Stimulated activated CD4-positive, alpha-beta T cell treated with anti-CD3 and anti-CD28 coated beads, Interleukin-4, amount 100 ng/mL, for 4 hours (primary cell): ENCODE results near the gene MYO3B.
"Not testable (repeated sequence)": the region's sequence is repeated elsewhere in the genome, so short reads cannot be mapped to it uniquely, and the experiment has no call there.

Experiments used
- DNase-seq, 2 experiments: peaks; one replicate each; pipeline ENCODE4 v3.0.0-alpha.2; 2020

Gene MYO3B

DNA sequence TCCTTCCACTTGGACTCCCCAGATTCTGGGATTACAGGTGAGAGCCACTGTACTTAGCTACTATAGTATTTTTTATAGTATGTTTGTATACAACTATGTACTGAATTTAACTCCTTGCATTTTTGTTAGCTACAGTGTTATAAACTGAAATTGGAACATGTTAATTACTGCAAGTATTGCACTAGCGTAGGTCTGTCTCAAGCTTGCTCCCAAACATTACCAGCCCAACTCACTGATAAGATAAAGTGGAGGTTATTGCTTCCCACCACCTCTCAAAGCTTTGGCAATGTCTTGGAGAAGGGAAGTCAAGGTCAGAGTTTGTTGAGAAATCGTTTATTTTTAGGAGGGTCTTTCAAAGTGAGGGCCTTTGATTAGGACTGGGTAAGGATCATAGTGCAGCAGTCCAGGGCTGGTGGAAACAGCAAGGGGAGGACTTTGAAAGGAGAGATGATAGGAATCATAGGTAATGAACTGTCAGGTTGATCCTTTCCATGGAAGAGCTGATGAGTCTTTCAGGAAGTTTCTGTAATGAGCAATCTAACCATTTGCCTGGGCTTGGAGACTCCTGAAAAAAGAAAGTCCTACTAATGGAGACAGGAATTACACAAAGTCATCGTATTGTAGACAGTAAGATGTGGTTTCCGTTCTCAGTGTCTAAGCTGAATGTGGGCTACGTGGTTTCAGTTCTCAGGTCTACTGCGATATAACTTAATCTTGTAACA lies 257.1 kb downstream of the MYO3B start:
- DNase-seq, result no peak

DNA sequence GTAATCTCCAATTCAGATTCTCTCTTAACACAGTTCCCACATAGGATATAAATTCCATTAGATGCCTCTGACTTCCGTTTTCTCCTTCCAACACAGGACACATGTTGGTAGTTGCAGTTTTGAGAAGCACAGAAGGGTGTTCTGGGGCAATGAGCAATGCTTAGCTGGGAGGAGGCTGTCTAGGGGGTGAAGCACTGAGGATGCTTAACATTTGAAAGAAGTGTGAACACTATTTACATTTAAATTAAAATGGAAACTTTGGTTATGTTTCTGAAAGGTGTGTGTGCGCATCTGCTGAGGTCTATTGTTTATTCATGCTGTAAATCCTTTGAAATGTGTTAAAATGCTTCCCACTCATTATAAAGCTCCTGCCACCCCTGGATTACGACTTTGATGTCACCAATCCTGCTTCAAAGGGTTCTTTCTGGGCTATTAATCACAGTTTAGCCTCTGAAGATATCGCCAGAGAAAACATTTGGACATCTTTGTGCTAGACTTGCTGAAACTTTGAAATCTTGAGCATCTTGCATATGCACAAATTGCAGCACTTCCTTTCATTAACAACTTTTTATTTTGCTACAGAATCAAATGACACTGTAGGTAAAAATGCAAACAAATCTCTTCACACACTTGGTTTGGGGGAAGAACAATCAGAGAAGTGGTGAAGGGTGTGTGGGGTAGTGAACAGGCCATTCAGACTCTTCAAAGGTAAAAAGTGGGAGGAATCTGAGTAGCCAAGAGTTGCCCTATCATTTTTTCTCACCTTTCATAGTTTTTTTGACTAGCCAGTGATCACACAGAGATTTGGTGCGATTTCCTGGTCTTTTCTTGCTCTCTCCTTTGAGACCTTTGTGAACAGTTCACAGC lies 258.4 kb downstream of the MYO3B start:
- no peak for DNase-seq

DNA sequence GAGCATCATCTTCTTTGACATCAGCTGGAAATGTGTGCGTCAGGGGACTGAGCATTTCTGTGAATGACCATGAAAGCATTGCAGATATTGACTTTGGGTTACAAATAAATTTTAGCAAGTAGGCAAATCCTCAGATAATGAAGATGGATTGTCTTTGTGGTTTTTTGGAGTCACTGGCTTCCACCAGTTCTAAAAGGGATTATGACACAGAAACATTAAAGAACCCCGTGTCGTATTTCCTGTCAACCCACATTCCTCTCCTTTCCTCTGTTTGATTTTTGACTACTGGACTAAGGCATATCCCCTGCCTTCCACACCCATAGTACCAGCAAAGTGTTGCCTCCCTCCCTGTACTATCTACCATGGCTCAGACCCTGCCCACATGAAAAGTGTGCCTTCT lies 268.1 kb downstream of the MYO3B start:
- no peak for DNase-seq

DNA sequence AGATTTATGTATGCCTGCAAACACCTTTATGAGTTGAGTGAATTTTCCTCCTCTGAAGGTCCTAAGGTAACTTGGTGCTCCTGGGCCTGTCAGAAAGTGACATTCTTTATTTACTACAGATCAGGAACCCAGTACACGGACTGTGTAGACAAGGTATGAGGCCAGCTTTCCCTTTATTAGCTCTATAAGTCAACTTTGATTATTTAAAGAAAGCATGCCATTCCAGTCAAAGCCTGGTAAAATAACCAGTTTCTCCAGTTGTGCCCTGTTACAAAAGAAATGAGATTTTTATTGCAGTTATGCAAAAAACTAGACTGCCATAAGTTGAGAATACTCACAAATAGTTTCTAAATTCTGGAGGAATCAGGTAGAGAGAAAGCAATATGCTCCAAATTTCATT lies 271.1 kb downstream of the MYO3B start:
- DNase-seq, result no peak

DNA sequence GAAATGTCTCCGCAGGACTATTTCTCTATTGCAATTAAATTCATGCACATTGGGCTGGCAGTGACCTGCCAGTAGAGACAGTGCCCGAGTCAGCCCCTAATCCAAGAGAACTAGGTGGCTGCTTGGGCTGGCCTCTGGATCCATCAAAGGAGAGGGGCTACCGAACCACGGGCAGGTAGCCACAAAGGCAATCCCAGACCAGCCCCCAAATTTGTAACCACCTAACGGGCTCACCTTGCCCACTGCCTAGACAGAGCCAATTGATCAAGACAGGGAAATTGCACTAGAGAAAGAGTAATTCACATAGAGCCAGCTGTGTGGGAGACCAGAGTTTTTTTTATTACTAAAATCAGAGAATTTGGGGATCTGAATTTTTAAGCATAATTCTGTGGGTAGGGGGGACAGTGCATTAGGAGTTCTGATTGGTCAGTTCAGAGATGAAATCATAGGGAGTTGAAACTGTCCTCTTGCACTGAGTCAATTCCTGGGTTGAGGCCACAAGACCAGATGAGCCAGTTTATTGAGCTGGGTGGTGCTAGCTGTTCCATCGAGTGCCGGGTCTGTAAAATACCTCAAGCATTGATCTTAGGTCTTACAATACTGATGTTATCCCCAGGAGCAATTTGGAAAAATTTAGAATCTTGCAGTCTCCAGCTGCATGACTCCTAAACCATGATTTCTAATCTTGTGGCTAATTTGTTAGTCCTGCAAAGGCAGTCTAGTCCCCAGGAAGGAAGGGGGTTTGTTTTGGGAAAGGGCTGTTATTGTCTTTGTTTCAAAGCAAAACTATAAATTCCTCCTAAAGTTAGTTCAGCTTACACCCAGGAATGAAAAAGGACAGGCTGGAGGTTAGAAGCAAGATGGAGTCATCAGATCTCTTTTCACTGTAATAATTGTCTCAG lies 276.8 kb downstream of the MYO3B start:
- no peak for DNase-seq

DNA sequence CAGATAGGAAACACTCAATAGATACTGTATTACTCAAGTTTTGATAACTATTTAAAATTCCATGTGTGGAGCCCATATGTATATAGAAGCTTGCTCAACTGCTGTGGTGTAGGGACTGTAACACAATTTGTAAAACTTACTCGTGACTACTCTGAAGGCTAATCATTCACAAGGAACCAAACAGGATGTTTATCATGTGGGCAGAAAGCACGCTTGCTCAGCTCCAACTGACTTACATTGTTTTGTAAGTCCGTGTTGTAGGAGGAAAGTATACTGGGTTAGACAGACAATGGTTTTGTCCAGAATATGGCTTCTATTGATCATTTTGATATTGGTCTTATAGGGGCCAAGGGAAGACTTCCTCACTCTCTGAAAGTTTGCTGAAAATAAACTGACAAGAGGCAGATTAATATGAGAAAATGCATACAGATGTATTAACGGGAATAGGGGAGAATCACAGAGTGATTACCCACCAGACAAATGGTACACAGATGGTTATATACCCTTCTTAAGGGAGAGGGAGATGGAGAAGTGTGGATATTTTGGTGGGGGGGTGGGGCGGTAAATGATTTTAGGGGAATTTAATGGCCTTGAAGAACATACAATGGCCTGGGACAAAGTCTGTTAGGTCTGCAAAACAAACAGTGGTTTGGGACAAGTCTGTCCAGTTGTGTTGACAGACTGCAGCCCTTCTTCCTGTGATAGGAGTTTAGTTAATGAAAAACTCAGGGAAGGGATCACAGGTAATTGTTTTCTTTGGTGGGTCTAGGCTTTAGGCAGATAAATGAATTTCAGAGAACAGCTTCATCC lies 277.9 kb downstream of the MYO3B start:
- no peak for DNase-seq

DNA sequence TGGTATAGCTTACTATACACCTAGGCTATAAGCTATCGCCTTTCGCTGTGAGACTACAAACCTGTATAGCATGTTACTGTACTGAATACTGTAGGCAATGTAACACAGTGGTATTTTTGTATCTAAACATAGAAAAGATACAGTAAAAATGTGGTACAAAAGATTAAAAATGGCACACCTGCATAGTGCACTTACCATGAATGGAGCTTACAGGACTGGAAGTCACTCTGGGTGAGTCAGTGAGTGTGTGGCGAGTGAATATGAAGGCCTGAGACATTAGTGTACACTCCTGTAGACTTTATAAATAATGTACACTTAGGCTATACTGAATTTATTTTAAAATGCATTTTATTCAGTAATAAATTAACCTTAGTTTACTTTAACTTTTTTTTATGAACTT lies 279.0 kb downstream of the MYO3B start:
- no peak for DNase-seq

DNA sequence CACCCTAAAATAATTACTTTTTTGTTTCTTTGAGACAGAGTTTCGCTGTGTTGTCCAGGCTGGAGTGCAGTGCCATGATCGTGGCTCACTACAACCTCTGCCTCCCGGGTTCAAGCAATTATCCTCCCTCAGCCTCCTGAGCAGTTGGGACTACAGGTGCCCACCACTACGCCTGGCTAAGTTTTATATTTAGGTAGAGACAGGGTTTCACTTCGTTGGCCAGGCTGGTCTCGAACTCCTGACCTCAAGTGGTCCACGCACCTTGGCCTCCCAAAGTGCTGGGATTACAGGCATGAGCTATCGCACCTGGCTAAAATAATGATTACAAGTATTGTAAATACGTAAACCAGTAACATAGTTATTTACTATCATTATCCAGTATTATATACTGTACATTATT lies 279.8 kb downstream of the MYO3B start:
- DNase-seq, result no peak

DNA sequence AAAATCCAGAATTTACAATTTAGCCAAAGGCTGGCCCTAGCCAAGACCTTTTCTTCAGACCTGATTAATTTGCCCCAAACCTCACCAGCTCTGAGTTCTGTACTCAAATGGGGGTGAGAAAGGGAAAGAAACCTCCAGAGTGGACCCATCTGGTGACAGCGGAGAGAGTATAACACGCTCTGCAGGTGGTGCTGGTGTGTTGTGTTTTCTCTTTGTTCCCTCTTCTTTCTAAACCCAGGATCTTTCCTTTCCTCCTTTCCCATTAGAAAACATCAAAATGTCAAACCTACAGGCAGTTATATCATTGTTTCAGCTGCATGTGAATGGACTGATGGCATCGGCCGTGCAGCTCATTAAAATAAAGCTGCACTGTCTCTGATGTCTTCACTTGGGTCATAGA lies 283.9 kb downstream of the MYO3B start:
- no peak for DNase-seq

DNA sequence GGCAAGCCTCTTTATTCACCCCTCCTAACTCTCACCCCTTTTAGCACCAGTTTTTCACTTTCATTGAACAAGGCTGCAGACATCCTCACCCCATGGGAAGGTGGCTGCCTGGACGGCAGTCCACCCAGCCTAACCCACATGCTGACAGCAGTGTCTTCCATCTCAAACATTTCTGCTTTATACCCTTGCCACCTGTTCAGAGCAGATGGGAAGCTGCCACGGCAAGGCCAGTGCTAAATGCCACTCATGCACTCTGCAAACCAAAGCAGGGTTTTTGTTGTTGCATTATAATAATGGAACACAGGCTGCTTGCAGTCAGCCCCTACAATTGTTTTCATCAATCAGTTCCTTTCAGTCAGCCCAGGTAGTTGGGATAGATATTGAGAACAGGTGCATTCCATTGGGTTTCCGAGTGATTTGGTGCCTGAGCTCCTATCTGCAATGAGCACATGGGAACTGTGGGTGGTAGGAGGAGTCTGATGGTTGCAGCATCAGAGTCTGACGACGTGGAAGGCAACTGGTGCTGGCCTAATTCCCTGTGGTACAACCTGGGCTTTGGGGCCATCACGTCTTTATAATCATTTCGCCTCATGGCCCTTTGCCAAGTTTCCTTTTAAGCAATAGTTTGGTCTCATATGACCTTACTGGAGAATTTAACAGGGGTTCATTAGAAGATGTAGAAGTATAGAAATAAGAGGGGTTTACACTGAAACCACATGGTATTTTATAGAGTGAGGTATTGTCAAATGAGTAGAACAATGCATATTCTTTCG lies 284.7 kb downstream of the MYO3B start:
- no peak for DNase-seq

DNA sequence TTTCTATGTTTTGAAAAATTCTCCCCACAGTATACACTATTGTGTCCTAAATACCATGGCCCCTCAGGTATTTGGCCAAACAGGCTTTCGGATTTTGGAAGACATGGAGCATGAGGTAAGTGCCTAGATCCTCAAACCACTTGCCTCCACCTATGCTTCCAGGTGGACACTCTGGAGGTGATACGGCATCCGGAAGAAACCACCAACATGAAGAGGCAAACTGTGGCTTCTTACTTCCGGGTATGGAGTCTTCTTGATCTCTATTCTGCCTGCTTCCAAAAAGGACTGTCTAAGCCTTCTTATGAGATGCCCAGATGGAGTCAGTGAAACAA lies 285.2 kb downstream of the MYO3B start:
- DNase-seq, result no peak

DNA sequence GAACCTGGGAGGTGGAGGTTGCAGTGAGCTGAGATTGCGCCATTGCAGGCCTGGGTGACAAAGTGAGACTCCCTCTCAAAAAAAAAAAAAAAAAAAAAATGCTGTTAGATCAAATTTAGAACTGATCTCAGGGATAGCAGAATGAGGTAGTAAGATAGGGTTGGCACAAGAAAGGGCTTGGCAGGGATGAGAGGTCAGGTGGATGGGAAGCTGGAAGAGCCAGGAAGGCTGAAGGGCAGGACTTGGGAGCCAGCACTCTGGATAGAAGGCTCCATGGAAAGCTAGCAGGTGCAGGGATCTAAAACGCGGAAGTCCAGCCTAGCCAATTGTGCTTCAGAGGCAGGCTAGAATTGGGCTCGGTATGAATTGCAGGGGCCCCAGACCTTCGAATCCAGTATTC lies 286.3 kb downstream of the MYO3B start:
- no peak for DNase-seq

DNA sequence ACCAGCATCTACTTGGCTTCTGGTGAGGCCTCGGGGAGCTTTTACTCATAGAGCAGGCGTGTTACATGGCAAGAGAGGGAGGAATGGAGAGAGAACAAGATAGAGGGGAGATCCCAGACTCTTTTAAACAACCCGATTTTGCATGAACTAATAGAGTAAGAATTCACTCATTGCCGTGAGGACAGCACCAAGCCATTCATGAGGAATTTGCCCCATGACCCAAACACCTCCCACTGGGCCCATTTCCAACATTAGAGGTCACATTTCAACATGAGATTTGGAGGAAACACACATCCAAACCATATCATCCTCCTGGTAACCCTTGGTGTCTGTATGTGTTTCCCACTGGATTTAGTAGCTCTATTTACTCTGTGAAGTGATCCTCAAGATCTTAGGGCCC lies 287.3 kb downstream of the MYO3B start:
- no peak for DNase-seq

DNA sequence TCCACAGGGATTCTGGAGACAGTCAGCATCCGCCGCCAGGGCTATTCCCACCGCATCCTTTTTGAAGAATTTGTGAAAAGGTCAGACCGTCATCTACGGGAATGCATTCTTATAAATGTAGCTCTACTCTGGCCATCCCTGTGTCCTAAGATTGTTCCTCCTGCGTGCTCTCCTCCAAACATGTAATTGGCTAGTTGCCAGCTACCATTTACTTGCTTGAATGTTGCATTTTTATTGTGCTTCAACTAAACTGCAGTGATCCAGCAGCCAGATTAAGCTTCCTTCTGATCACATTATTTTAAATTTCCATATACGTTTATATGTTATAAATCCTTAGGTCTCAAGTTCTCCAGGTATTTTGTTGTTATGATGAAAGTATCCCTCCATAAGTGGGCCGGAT lies 288.7 kb downstream of the MYO3B start:
- DNase-seq, result no peak

DNA sequence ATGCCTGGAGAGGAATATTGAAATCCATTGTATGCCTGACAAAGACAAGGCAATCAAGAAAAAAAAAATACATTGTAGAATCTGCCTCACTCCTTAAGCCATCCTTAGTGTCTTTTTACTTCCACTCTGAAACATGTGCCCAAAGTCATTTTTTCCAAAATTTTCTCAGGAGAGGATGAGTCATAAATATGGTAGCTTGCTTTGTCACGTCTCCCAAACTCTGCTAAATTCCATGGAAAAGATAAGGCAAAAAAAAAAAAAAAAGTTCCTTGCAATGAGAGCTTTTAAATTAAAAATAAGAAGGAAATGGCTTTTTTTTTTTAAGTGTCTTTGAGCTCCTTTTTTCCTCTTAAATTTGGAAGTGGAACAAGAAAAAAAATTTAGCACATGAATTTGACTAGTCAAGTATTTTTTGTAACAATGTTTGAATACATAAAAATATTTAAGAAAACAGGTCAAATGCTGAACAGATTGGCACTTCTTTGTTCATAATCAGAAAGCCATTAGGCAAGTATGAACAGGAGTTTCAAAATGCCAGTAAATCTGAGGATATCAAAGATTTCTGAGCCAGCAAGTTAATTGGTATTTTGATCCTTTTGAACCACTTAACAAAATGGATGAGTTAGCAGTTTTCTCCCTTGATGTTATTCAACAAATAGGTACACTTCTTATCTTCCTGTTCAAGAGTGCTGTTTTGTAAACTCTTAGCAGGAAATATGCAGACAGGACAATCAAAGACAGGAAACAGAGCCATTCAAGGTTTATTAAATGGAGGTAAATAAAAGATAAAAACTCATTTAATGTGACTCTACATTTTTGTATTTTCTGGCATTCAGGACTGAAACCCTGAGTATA lies 289.8 kb downstream of the MYO3B start:
- no peak for DNase-seq

DNA sequence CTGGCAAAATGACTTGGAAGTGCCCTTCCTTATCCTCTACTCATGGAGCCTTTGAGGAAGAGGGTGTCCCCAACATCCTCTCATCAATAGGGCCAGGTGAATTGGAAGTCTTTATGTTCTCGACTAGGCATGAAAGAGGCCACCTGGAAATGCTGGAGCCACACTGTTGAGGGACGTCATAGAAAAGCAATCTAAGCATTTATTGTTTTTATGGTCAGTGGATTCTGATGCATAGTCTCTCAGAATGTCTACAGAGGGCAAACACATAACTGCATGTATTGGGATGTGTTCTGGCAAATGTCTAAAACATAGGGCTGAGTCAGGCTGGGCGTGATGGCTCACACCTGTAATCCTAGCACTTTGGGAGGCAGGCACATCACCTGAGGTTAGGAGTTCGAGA lies 290.6 kb downstream of the MYO3B start:
- no peak for DNase-seq

DNA sequence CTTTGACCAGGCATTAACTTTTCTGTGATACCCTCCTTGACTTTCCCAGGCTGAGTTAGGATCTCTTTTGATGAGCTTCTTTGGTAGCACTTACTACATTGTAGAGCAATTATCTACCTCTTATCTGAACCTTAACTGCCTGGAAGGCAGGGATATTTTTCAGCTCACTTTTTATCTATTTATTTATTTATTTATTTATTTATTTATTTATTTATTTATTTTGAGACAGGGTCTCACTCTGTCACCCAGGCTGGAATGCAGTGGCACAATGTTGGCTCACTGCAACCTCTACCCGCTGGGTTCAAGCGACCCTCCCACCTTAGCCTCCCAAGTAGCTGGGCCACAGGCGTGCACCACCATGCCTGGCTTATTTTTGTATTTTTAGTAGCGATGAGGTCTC lies 294.6 kb downstream of the MYO3B start:
- DNase-seq, result not testable (repeated sequence)

DNA sequence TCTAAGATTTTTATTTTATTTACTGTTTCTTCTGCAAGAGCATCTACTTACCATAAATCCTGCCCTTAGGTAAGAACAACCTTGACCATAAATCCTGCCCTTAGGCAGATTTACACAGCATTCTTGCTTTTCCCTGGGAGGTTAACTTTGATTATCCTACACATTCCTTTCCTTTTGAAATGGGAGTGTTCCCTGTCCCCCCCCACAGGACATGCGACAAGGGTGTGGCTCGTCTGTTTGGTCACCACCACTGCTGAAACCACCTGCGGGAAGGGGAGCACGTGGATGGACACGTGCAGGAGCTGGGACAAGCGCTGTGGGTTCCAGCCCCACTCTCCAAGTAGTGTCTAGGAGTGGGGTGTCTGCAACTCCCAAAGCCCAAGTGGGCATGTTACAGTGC lies 297.9 kb downstream of the MYO3B start:
- DNase-seq, result no peak

DNA sequence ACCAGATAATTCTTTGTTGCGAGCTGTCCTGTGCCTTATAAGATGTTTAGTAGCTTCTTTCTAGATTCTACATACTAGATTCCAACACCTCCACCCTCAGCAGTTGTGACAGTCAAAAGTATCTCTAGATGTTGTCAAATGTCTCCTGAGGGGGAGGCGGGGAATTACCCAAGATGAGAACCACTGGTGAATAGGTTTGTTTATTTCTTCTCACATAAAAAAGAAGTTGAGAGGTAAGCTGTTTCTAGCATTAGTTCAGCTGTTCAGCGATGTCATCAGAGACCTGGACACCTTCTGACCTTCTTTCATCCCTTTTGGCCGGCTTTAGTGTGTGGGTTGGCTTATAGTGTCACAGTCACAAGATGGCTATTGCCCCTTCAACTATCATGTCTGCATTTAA lies 299.7 kb downstream of the MYO3B start:
- DNase-seq, result no peak

DNA sequence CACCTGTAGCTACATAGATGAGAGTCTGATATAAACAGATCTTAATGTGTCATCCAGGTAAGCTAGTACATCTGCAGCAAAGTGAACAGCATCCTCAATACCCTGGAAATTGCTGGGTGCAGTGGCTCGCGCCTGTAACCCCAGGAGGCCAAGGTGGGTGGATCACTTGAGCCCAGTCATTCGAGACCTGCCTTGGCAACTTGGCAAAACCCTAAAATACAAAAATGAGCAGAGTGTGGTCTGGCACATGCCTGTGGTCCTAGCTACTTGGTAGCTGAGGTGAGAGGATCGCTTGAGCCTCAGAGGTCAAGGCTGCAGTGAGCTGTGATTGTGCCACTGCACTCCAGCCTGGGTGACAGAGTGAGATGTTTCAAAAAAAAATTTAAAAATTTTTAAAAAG lies 303.3 kb downstream of the MYO3B start:
- DNase-seq, result no peak

DNA sequence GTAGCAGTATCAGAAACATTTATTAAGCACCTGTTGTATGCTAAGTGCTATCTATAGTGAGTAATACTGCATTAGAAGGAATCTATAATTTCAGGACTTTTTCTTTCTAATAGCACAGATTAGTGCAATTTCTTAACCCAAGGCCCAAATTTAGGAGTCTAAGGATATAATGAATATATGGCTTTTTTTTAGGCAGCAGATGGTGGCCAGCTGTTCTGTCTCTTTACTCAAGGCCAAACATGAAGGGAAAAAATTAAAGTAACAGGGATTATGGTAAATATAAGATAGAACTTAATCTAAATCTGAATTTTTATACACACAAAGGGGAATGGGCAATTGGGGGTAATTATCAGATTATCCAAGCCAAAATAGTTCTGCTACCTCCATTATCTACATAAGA lies 306.6 kb downstream of the MYO3B start:
- DNase-seq, result no peak
